HG02588 (cell line): ENCODE results near the gene EIF5AL1.
"Not testable (repeated sequence)": the region's sequence is repeated elsewhere in the genome, so short reads cannot be mapped to it uniquely, and the experiment has no call there.

Source experiments
- ATAC-seq: cut with Tn5 transposase; IDR thresholded peaks from one replicate; pipeline ENCODE4 v1.9.1; 2021; ENCODE audit warnings: mild to moderate bottlenecking, moderate library complexity; ENCODE audit not compliant: unreplicated experiment

EIF5AL1 gene

GRCh38 chr10:79555354-79556309 lies 43.3 kb downstream of the EIF5AL1 start:
- ATAC-seq, result no peak

DNA sequence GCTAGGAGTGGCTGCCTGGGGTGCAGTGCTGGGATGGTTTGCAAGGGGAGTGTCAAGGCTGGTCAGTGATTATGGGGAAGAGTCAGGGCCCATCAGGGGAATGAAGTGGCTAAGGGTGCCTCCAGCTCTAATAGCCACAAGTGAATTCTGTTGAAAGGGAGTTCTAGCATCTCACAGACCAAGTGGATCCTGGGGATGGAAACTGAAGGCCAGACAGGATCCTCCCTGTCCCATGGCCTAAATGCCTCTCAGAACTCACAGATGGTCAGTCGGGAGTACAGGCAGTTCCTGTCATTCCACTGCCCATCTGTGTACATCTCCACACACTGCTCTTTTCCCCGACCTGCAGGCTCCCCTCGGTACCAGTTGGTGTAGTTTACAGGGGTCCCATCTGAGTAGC lies 44.6 kb downstream of the EIF5AL1 start:
- not testable (repeated sequence) for ATAC-seq

GRCh38 chr10:79559726-79560125 lies 47.4 kb downstream of the EIF5AL1 start:
- ATAC-seq, result no peak

- no peak for ATAC-seq
These were observed 47.9 kb downstream of the EIF5AL1 start, which contains the start of gene SFTPA2 for GRCh38 chr10:79560160-79560709. TSS of gene SFTPA2 (minus strand) at chr10:79560407. CDS start at chr10:79559483, 924 bp downstream.

GRCh38 chr10:79561257-79561656 lies 48.9 kb downstream of the EIF5AL1 start:
- no peak for ATAC-seq

GRCh38 chr10:79562135-79562756 lies 49.9 kb downstream of the EIF5AL1 start:
- peak; percentile 64 for ATAC-seq

DNA sequence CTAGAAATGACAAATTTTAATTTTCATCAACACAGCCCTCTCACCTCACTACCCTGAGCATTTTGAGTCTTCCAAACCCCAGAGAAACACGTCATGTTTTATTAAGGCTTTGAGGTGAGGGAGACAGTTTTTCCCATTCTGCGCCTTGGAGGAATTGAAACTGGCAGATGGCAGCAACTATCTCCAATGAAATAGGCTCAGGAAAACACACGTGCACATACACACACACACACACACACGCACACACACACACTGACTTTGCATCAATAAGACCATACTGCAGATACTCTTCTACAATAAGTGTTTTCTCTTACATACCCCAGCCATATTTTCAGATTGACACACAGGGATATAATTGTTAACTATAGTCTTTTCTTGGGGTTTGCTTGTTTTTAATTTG lies 51.1 kb downstream of the EIF5AL1 start:
- no peak for ATAC-seq
